ENCODE data around the gene ANTXR1. TPM values are rescaled to one million over a fixed set of nuclear protein-coding genes. Genes with fewer than 3 reads are reported as not detected.

Gene ANTXR1
- total and polyA plus RNA-seq, 2 of the 8 experiments (the other 6 are each of a cell fraction or from before 2014, with no cell fraction given), result 15.8 to 44.3 TPM

- H4K20me1 ChIP-seq (replicated peaks in 1 of 2; ENCODE audit: control insufficient read depth in 1 of 2, insufficient read depth in 2 of 2, low read length in 2 of 2), result no peaks in the 10 kb centered on the region
- H3K27ac ChIP-seq (ENCODE audit: low read depth, low read length), result no peak overlapping the region
- H3K9me3 ChIP-seq (ENCODE audit: insufficient read depth in 2 of 2, low read depth in 1 of 2, low read length in 1 of 2), result peaks cover 0 to 5% of the 10 kb centered on the region in 2 experiments; a peak in 1 of 4 replicates
- no peaks in the 10 kb centered on the region for H3K79me2 ChIP-seq (ENCODE audit: control insufficient read depth in 1 of 2, insufficient read depth in 2 of 2, low read length in 2 of 2)
- no peak for TF ChIP-seq FOSL1 (IDR thresholded peaks at IDR 0.05; ENCODE audit: insufficient read depth, low read depth, low read length)
- TF ChIP-seq SRF (IDR thresholded peaks at IDR 0.05; ENCODE audit: low read depth, low read length), result no peak
- no peak for TF ChIP-seq HDAC2 (IDR thresholded peaks at IDR 0.05; ENCODE audit: borderline replicate concordance in 1 of 2, low read depth in 2 of 2, low read length in 2 of 2)
- no peak for TF ChIP-seq NANOG (IDR thresholded peaks at IDR 0.05; ENCODE audit: insufficient read depth, low read depth, low read length, poor library complexity, severe bottlenecking)
- no peak for TF ChIP-seq CHD1 (IDR thresholded peaks at IDR 0.05; ENCODE audit: low read depth, low read length)
- no peak for TF ChIP-seq RNF2 (IDR thresholded peaks at IDR 0.05; ENCODE audit: borderline replicate concordance, low read depth, low read length, missing control alignments, poor library complexity, severe bottlenecking)
- TF ChIP-seq E2F6 (IDR thresholded peaks at IDR 0.05), result no peak
- no peaks in the 10 kb centered on the region for H3K79me1 ChIP-seq (ENCODE audit: low read depth, low read length)
- DNase-seq (ENCODE audit: low read depth in 1 of 2, low spot score in 2 of 2) (no peak), FAIRE-seq (no peak)
- CTCF ChIA-PET (ENCODE audit: partially characterized antibody), result interaction anchor here (1.0 to 1.3 kb wide), 2 partner anchors 8 to 79 kb away, joined by 4 to 5 read pairs; no protein-coding TSS in a partner anchor
- H2AK5ac ChIP-seq (ENCODE audit: low read depth, low read length), result no peak overlapping the region
- no peak overlapping the region for H2BK5ac ChIP-seq (ENCODE audit: low read depth, low read length)
- no peak overlapping the region for H4K8ac ChIP-seq (ENCODE audit: extremely low read depth, insufficient read depth, low read length)
- no peak overlapping the region for H3K18ac ChIP-seq (ENCODE audit: extremely low read depth, low read length)
- POLR2A ChIA-PET (ENCODE audit: partially characterized antibody), result no interaction called here
- no peak overlapping the region for H3K4me3 ChIP-seq (ENCODE audit: extremely low read depth in 1 of 4, insufficient read depth in 2 of 4, low read depth in 3 of 4, low read length in 4 of 4)
- H2BK15ac ChIP-seq (ENCODE audit: low read length), result no peak overlapping the region
- no peak overlapping the region for H2BK120ac ChIP-seq (replicated peaks; ENCODE audit: low read depth, low read length)
- H3K4me2 ChIP-seq (ENCODE audit: insufficient read depth in 1 of 2, low read depth in 2 of 2, low read length in 2 of 2), result no peak overlapping the region
- H3K9ac ChIP-seq (replicated peaks in 1 of 4; ENCODE audit: extremely low read depth in 1 of 4, low read depth in 3 of 4, low read length in 3 of 4), result no peak overlapping the region
- no peak overlapping the region for H4K5ac ChIP-seq (ENCODE audit: insufficient read length, low read depth, low read length)
- no peak overlapping the region for H2BK20ac ChIP-seq (ENCODE audit: low read length)
- H3K4me1 ChIP-seq (replicated peaks in 1 of 4; ENCODE audit: control insufficient read depth in 3 of 4, insufficient read depth in 4 of 4, low read length in 3 of 4), result no peaks in the 10 kb centered on the region
- H3K14ac ChIP-seq (ENCODE audit: insufficient read length), result no peak overlapping the region
- H4K91ac ChIP-seq (replicated peaks; ENCODE audit: insufficient read length, low read length), result no peak overlapping the region
- no peaks in the 10 kb centered on the region for H3K36me3 ChIP-seq (ENCODE audit: control insufficient read depth in 2 of 4, insufficient read depth in 4 of 4, low read length in 3 of 4)
- no peaks in the 10 kb centered on the region; the same call in 1 of the 2 replicates for H3K23me2 ChIP-seq (ENCODE audit: low read depth, low read length)
- no peak overlapping the region for H2AFZ ChIP-seq (ENCODE audit: low read length)
- H3K56ac ChIP-seq (replicated peaks; ENCODE audit: insufficient read length, low read depth, low read length), result no peak overlapping the region
- no peak overlapping the region for H2BK12ac ChIP-seq (ENCODE audit: low read depth, low read length)
- WGBS, 2 experiments (ENCODE audit: extremely low coverage in 1 of 2, insufficient coverage in 1 of 2, insufficient read length in 1 of 2, insufficient replicate concordance in 2 of 2, low coverage in 1 of 2, low lambda C conversion rate in 2 of 2, missing lambda C conversion rate in 1 of 2), result 86% methylated on average over 2 of the region's 2 CpGs; no CpG with 5 or more reads in 1 of the 2 experiments
- H3K27me3 ChIP-seq (replicated peaks in 1 of 4; ENCODE audit: control insufficient read depth in 3 of 4, extremely low read depth in 1 of 4, insufficient read depth in 3 of 4, low read length in 3 of 4), result peaks cover 0 to 1% (median 0%) of the 10 kb centered on the region in 4 experiments; a peak in 1 of 7 replicates
- no peak overlapping the region for H3K23ac ChIP-seq (ENCODE audit: insufficient read length)
- no peak overlapping the region for H3K4ac ChIP-seq (replicated peaks; ENCODE audit: insufficient read length, low read depth, low read length)
Observed at GRCh38 chr2:69003731-69004130, 9.2 kb upstream of the ANTXR1 start.

All from H1 (cell line).